K562 (cell line): ENCODE data around the gene BZW2. TPM values are rescaled to one million over a fixed set of nuclear protein-coding genes. Genes with fewer than 3 reads are reported as not detected.
A peak's percentile ranks its signal among the peaks of the same experiment; 100 is the strongest.

ENCODE experiments used
- BACH1 ChIP-seq: fragments of 200-800 bp; sonication (Bioruptor generic); IDR thresholded peaks from 2 replicates; pipeline ENCODE4 v1.6.1; 2016; ENCODE audit warnings: missing genetic modification characterization, missing compliant biosample characterization
- CTBP1 ChIP-seq: fragments of 450-650 bp; IDR thresholded peaks from 2 replicates; pipeline ENCODE4 v1.6.1; 2016; ENCODE audit warnings: borderline replicate concordance
- FOXO4 ChIP-seq: fragments of 450-650 bp; formaldehyde crosslinking; IDR thresholded peaks from 2 replicates; pipeline ENCODE4 v1.4.0; 2020; ENCODE audit warnings: mild to moderate bottlenecking, moderate library complexity
- HMGXB4 ChIP-seq: sonication (generic); formaldehyde crosslinking; IDR thresholded peaks from 2 replicates; pipeline ENCODE4 v1.8.1; 2023; ENCODE audit warnings: mild to moderate bottlenecking, missing genetic modification reagents
- MYC ChIP-seq, 2 experiments: fragments of 250-450 bp in 1 of 2; sonication (Bioruptor Pico) in 1 of 2; IDR thresholded peaks; 2 replicates each; pipeline versions ENCODE4 v1.5.1 to v1.6.1; 2012 to 2021; ENCODE audit warnings: low read depth in 2 of 2, borderline replicate concordance in 1 of 2, improper control_type of control experiment in 1 of 2, low read length in 1 of 2, mild to moderate bottlenecking in 1 of 2, moderate library complexity in 1 of 2
- PATZ1 ChIP-seq: fragments of 250-450 bp; sonication (Bioruptor Pico); IDR thresholded peaks from 2 replicates; pipeline ENCODE4 v1.5.0; 2020; ENCODE audit warnings: mild to moderate bottlenecking, borderline replicate concordance
- RNF219 ChIP-seq: fragments of 250-450 bp; sonication (Bioruptor Pico); IDR thresholded peaks from 2 replicates; pipeline ENCODE4 v1.5.0; 2022; ENCODE audit warnings: mild to moderate bottlenecking
- SMAD1 ChIP-seq: fragments of 150-350 bp; IDR thresholded peaks from 2 replicates; pipeline ENCODE4 v1.6.1; 2014; ENCODE audit warnings: low read length, low read depth; ENCODE audit not compliant: partially characterized antibody
- THRB ChIP-seq: fragments of 450-650 bp; formaldehyde crosslinking; conservative IDR thresholded peaks from 2 replicates; pipeline ENCODE4 v1.4.0; 2022; ENCODE audit warnings: mild to moderate bottlenecking, missing genetic modification characterization
- TRIM24 ChIP-seq, 2 experiments: fragments of 450-650 bp; IDR thresholded peaks; 2 replicates each; pipeline ENCODE4 v1.6.1; 2016
- ZBTB2 ChIP-seq: fragments of 450-650 bp; IDR thresholded peaks from 2 replicates; pipeline ENCODE4 v1.6.1; 2016; ENCODE audit warnings: antibody characterized with exemption
- ZNF146 ChIP-seq: IDR thresholded peaks from one replicate; pipeline ENCODE4 v1.6.1; 2018; ENCODE audit warnings: missing compliant biosample characterization; ENCODE audit not compliant: unreplicated experiment
- ZNF324 ChIP-seq: fragments of 250-450 bp; sonication (Bioruptor Pico); IDR thresholded peaks from 2 replicates; pipeline ENCODE4 v1.4.0; 2020; ENCODE audit warnings: mild to moderate bottlenecking
- polyA plus RNA-seq, 8 experiments: library from polyadenylated mRNA; depleted of rRNA in 4 of 8; stranded (reverse) in 5 of 8; unstranded in 3 of 8; fragments of >200 nt; fragmentation: Nextera tagmentation in 2 of 8; fragmentation: Illumina TruSeq in 1 of 8; extraction: Ambion mirVana in 2 of 8; extraction: Trizol in 1 of 8; gene quantifications; 2 replicates each; pipeline versions ENCODE4 v1.2.1 to v1.2.3, GENCODE V29; 2011 to 2014; ENCODE audit warnings: inconsistent platforms in 1 of 8, missing spikeins in 1 of 8
- total RNA-seq, 7 experiments: library from RNA; depleted of rRNA in 6 of 7; stranded (reverse); fragments of >200 nt in 6 of 7; fragmentation: Illumina TruSeq in 2 of 7; extraction: Trizol in 2 of 7; gene quantifications; 2 replicates each; pipeline versions ENCODE4 v1.2.1 to v1.2.3, GENCODE V29; 2011 to 2021; ENCODE audit warnings: low replicate concordance in 1 of 7

The BZW2 gene
- total and polyA plus RNA-seq, 9 of the 15 experiments (the other 6 are each of a cell fraction or from before 2014, with no cell fraction given) = 140 to 316 (median 173) TPM

GRCh38 chr7:16644636-16645592, 1.1 kb upstream of the BZW2 start (continued):
- TF ChIP-seq BACH1 (tag) (no peak), HMGXB4 (CRISPR knock-in tag) (no peak), FOXO4 (CRISPR knock-in tag) (no peak), ZNF324 (CRISPR knock-in tag) (no peak), ZBTB2 (peak; percentile 38; the same call in 1 of the 2 replicates), RNF219 (no peak), ZNF146 (CRISPR knock-in tag) (no peak), THRB (CRISPR knock-in tag) (no peak), CTBP1 (peak; percentile 68), SMAD1 (no peak), MYC (IDR thresholded peaks at IDR 0.05; ENCODE audit: low read depth, low read length) (peak; percentile 81), MYC (CRISPR knock-in tag; IDR thresholded peaks at IDR 0.05; ENCODE audit: borderline replicate concordance, low read depth) (0 out of 2 replicates have a peak, but pooled peaks have one; percentile 46), TRIM24 (IDR thresholded peaks at IDR 0.05) (0 out of 4 replicates have a peak, but pooled peaks of 1 of the 2 experiments have one; percentile 19), PATZ1 (CRISPR knock-in tag) (no peak)
